22Rv1 (cell line): ENCODE data around the gene ATP11A.

ENCODE experiments used
- ZFX ChIP-seq: fragments of 450-650 bp; IDR thresholded peaks from 2 replicates; pipeline ENCODE4 v1.6.1; 2017; ENCODE audit warnings: antibody characterized with exemption, borderline replicate concordance
- TF ChIP-seq, protein P1 (sequence below): fragments of 450-650 bp; IDR thresholded peaks from 2 replicates; pipeline ENCODE4 v1.5.1; 2017; ENCODE audit warnings: mild to moderate bottlenecking

DNA sequence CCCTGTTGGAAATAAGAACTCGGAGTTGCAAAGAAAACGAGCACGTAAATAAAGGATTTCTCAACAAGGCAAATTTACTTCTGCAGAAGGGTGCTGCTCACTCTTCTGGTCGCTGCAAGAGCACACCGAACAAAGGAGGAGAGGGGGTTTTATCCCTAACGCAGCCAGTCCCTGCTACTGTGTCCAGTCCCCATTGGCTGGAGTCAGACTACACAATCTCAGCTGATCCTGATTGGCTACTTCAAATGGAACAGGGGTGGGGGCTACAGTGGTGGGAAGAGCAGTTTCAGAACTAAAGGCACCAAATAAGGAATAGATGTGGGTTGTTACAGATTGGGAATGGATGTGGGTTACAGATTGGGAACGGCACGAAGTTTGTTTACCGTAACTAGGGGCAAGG is 215.2 kb downstream of the ATP11A start:
- TF ChIP-seq, protein P1, sequence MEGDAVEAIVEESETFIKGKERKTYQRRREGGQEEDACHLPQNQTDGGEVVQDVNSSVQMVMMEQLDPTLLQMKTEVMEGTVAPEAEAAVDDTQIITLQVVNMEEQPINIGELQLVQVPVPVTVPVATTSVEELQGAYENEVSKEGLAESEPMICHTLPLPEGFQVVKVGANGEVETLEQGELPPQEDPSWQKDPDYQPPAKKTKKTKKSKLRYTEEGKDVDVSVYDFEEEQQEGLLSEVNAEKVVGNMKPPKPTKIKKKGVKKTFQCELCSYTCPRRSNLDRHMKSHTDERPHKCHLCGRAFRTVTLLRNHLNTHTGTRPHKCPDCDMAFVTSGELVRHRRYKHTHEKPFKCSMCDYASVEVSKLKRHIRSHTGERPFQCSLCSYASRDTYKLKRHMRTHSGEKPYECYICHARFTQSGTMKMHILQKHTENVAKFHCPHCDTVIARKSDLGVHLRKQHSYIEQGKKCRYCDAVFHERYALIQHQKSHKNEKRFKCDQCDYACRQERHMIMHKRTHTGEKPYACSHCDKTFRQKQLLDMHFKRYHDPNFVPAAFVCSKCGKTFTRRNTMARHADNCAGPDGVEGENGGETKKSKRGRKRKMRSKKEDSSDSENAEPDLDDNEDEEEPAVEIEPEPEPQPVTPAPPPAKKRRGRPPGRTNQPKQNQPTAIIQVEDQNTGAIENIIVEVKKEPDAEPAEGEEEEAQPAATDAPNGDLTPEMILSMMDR = no peak
- no peak for TF ChIP-seq ZFX
